DND-41 (cell line): ENCODE results near the gene SUSD4.

Experiments used
- EZH2 ChIP-seq: IDR thresholded peaks from 3 replicates; pipeline ENCODE4 v1.6.1; 2012; ENCODE audit warnings: borderline replicate concordance, low read depth, mild to moderate bottlenecking, moderate library complexity, low read length, inconsistent platforms; ENCODE audit not compliant: severe bottlenecking
- TF ChIP-seq, protein P1 (sequence below): IDR thresholded peaks from 2 replicates; pipeline ENCODE4 v1.5.1; 2012; ENCODE audit warnings: borderline replicate concordance, low read length, moderate library complexity, mild to moderate bottlenecking; ENCODE audit not compliant: poor library complexity, severe bottlenecking; ENCODE audit errors: extremely low read depth

GRCh38 chr1:223216531-223217205 is 147.3 kb downstream of the SUSD4 start:
- TF ChIP-seq, protein P1, sequence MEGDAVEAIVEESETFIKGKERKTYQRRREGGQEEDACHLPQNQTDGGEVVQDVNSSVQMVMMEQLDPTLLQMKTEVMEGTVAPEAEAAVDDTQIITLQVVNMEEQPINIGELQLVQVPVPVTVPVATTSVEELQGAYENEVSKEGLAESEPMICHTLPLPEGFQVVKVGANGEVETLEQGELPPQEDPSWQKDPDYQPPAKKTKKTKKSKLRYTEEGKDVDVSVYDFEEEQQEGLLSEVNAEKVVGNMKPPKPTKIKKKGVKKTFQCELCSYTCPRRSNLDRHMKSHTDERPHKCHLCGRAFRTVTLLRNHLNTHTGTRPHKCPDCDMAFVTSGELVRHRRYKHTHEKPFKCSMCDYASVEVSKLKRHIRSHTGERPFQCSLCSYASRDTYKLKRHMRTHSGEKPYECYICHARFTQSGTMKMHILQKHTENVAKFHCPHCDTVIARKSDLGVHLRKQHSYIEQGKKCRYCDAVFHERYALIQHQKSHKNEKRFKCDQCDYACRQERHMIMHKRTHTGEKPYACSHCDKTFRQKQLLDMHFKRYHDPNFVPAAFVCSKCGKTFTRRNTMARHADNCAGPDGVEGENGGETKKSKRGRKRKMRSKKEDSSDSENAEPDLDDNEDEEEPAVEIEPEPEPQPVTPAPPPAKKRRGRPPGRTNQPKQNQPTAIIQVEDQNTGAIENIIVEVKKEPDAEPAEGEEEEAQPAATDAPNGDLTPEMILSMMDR: no peak
- TF ChIP-seq EZH2: no peak
